Neural progenitor cell (in vitro differentiated cells): ENCODE data around the gene INPPL1. TPM values are rescaled to one million over a fixed set of nuclear protein-coding genes. Genes with fewer than 3 reads are reported as not detected.

Experiments
- DNase-seq: peaks from one replicate; pipeline ENCODE4 v3.0.0-alpha.2; 2016; ENCODE audit warnings: low spot score
- H2AFZ ChIP-seq: fragments of 200-600 bp; sonication (generic); replicated peaks from 2 replicates; pipeline ENCODE4 v1.6.1; 2016; ENCODE audit warnings: antibody characterized with exemption
- H3F3A ChIP-seq: fragments of 200-600 bp; sonication (generic); 2 replicates; pipeline ENCODE4 v1.6.1; 2016; ENCODE audit warnings: antibody characterized with exemption, low read depth
- H3K27ac ChIP-seq: fragments of 200-600 bp; sonication (generic); 2 replicates; pipeline ENCODE4 v1.5.1; 2016; ENCODE audit warnings: mild to moderate bottlenecking
- H3K27me3 ChIP-seq: fragments of 200-600 bp; sonication (generic); 2 replicates; pipeline ENCODE4 v1.6.1; 2016; ENCODE audit warnings: mild to moderate bottlenecking, moderate library complexity
- H3K36me3 ChIP-seq: fragments of 200-600 bp; sonication (generic); 2 replicates; pipeline ENCODE4 v1.5.1; 2016
- H3K4me1 ChIP-seq: fragments of 200-600 bp; sonication (generic); 2 replicates; pipeline ENCODE4 v1.6.1; 2016; ENCODE audit warnings: mixed run types
- H3K4me2 ChIP-seq: fragments of 200-600 bp; sonication (generic); 2 replicates; pipeline ENCODE4 v1.6.1; 2016
- H3K4me3 ChIP-seq: fragments of 200-600 bp; sonication (generic); 2 replicates; pipeline ENCODE4 v1.5.1; 2016
- H3K79me2 ChIP-seq: fragments of 200-600 bp; sonication (generic); 2 replicates; pipeline ENCODE4 v1.6.1; 2016; ENCODE audit warnings: low read depth
- H3K9ac ChIP-seq: fragments of 200-600 bp; sonication (generic); 2 replicates; pipeline ENCODE4 v1.6.1; 2016
- H3K9me3 ChIP-seq: fragments of 200-600 bp; sonication (generic); 2 replicates; pipeline ENCODE4 v1.5.1; 2016; ENCODE audit warnings: low read depth
- H4K20me1 ChIP-seq: fragments of 200-600 bp; sonication (generic); 2 replicates; pipeline ENCODE4 v1.6.1; 2016; ENCODE audit warnings: low read depth
- H3K27ac Mint-ChIP-seq: 3 replicates; pipeline ENCODE4 v1.8.0; 2021; ENCODE audit warnings: mixed read lengths
- H3K27me3 Mint-ChIP-seq: 2 replicates; pipeline ENCODE4 v1.8.0; 2022; ENCODE audit warnings: low read depth, mild to moderate bottlenecking, inconsistent platforms, moderate library complexity, mixed read lengths; ENCODE audit not compliant: insufficient read depth
- H3K36me3 Mint-ChIP-seq: 3 replicates; pipeline ENCODE4 v1.8.0; 2021; ENCODE audit warnings: mixed read lengths
- H3K4me1 Mint-ChIP-seq: 3 replicates; pipeline ENCODE4 v1.8.0; 2021; ENCODE audit warnings: mixed read lengths
- H3K4me3 Mint-ChIP-seq: 3 replicates; pipeline ENCODE4 v1.8.0; 2021; ENCODE audit warnings: mild to moderate bottlenecking, moderate library complexity, mixed read lengths
- H3K9me3 Mint-ChIP-seq: 3 replicates; pipeline ENCODE4 v1.8.0; 2020; ENCODE audit warnings: mixed read lengths
- CTCF ChIP-seq: fragments of 200-600 bp; sonication (generic); IDR thresholded peaks from 2 replicates; pipeline ENCODE4 v1.5.1; 2017; ENCODE audit warnings: antibody characterized with exemption, mild to moderate bottlenecking
- EZH2 ChIP-seq: fragments of 200-600 bp; sonication (generic); IDR thresholded peaks from 2 replicates; pipeline ENCODE4 v1.6.1; 2017; ENCODE audit warnings: antibody characterized with exemption, mild to moderate bottlenecking, moderate library complexity
- EZH2phosphoT487 ChIP-seq: fragments of 200-600 bp; sonication (generic); IDR thresholded peaks from 2 replicates; pipeline ENCODE4 v1.6.1; 2017; ENCODE audit warnings: antibody characterized with exemption
- total RNA-seq: library from RNA; depleted of rRNA; stranded (reverse); fragments of >200 nt; gene quantifications from 2 replicates; pipeline ENCODE4 v1.2.3, GENCODE V29; 2015; ENCODE audit warnings: low replicate concordance

Gene INPPL1
- total RNA-seq, 1 donor from 2014 or later, result 30.8 TPM

- Histone ChIP-seq H3K27ac (no peak overlapping the region), H2AFZ (peak overlapping the region; percentile 54), H3K36me3 (no peaks in the 10 kb centered on the region), H3K4me3 (no peak overlapping the region), H3K27me3 (no peaks in the 10 kb centered on the region), H3K4me2 (no peak overlapping the region), H3K4me1 (peaks cover 32% of the 10 kb centered on the region), H3K9ac (no peak overlapping the region), H4K20me1 (no peaks in the 10 kb centered on the region), H3F3A (no peaks in the 10 kb centered on the region), H3K9me3 (no peaks in the 10 kb centered on the region), H3K79me2 (no peaks in the 10 kb centered on the region)
- Mint-ChIP-seq H3K36me3 (no peaks in the 10 kb centered on the region), H3K27ac (peak overlapping the region; percentile 92), H3K4me3 (no peak overlapping the region), H3K27me3 (peaks cover 5% of the 10 kb centered on the region), H3K9me3 (no peaks in the 10 kb centered on the region), H3K4me1 (peaks cover 24% of the 10 kb centered on the region)
- TF ChIP-seq EZH2phosphoT487 (no peak), EZH2 (no peak), CTCF (no peak)
- DNase-seq, result peak; percentile 14
Measured at GRCh38 chr11:72189455-72190250, 34.9 kb upstream of the INPPL1 start.

- peak overlapping the region; percentile 17 for H2AFZ ChIP-seq
- peak; percentile 39 for DNase-seq
Measured at GRCh38 chr11:72190631-72191071, 33.9 kb upstream of the INPPL1 start.

GRCh38 chr11:72191961-72192381, 32.6 kb upstream of the INPPL1 start, which contains the start of gene FOLR1:
TSS of gene FOLR1 (plus strand) at chr11:72192140. CDS start at chr11:72192174, 34 bp downstream.
- no peaks in the 10 kb centered on the region for H3K79me2 ChIP-seq
- H3K9me3 ChIP-seq, result no peaks in the 10 kb centered on the region
- no peaks in the 10 kb centered on the region for H3F3A ChIP-seq
- H3K4me3 ChIP-seq, result no peak within 1 kb of the TSS
- peaks cover 32% of the 10 kb centered on the region for H3K4me1 ChIP-seq
- peak; percentile 56 for DNase-seq
- peak within 1 kb of the TSS; percentile 39 for H3K4me2 ChIP-seq
- no peaks in the 10 kb centered on the region for H3K9me3 Mint-ChIP-seq
- no peaks in the 10 kb centered on the region for H4K20me1 ChIP-seq
- no peaks in the 10 kb centered on the region for H3K36me3 ChIP-seq
- TF ChIP-seq CTCF (no peak), EZH2phosphoT487 (no peak), EZH2 (no peak)
- H3K27ac ChIP-seq, result no peak within 1 kb of the TSS
- H3K4me3 Mint-ChIP-seq, result no peak within 1 kb of the TSS
- peaks cover 24% of the 10 kb centered on the region for H3K4me1 Mint-ChIP-seq
- peak within 1 kb of the TSS; percentile 85 for H2AFZ ChIP-seq
- H3K27ac Mint-ChIP-seq, result peak within 1 kb of the TSS; percentile 88
- H3K9ac ChIP-seq, result no peak within 1 kb of the TSS
- H3K27me3 ChIP-seq, result no peaks in the 10 kb centered on the region
- H3K36me3 Mint-ChIP-seq, result no peaks in the 10 kb centered on the region
- H3K27me3 Mint-ChIP-seq, result peaks cover 5% of the 10 kb centered on the region

More at GRCh38 chr11:72190631-72191071, 33.9 kb upstream of the INPPL1 start:
- Mint-ChIP-seq H3K27me3 (peaks cover 5% of the 10 kb centered on the region), H3K9me3 (no peaks in the 10 kb centered on the region), H3K4me3 (no peak overlapping the region), H3K36me3 (no peaks in the 10 kb centered on the region), H3K27ac (peak overlapping the region; percentile 88), H3K4me1 (peaks cover 24% of the 10 kb centered on the region)
- Histone ChIP-seq H4K20me1 (no peaks in the 10 kb centered on the region), H3K9me3 (no peaks in the 10 kb centered on the region), H3F3A (no peaks in the 10 kb centered on the region), H3K4me2 (no peak overlapping the region), H3K4me1 (peaks cover 32% of the 10 kb centered on the region), H3K27me3 (no peaks in the 10 kb centered on the region), H3K36me3 (no peaks in the 10 kb centered on the region), H3K27ac (no peak overlapping the region), H3K9ac (no peak overlapping the region), H3K4me3 (no peak overlapping the region), H3K79me2 (no peaks in the 10 kb centered on the region)
- TF ChIP-seq EZH2phosphoT487, result no peak
- TF ChIP-seq EZH2, result no peak
- no peak for TF ChIP-seq CTCF
